Endometrial microvascular endothelial cells (primary cell): ENCODE results near the gene KY. TPM values are rescaled to one million over a fixed set of nuclear protein-coding genes. Genes with fewer than 3 reads are reported as not detected.

ENCODE experiments used
- in situ Hi-C: cut with HindIII; loops from 2 replicates; pipeline ENCODE4 v1.10.0; 2017; ENCODE audit warnings: low sequenced_read_pairs, low pct_unique_long_range_greater_than_20kb; ENCODE audit errors: inconsistent ontology term
- total RNA-seq: library from RNA; depleted of rRNA; stranded (reverse); fragments of >200 nt; gene quantifications from one replicate; pipeline ENCODE4 v1.2.3, GENCODE V29; 2015; ENCODE audit errors: inconsistent ontology term

KY gene
- total RNA-seq, 1 donor from 2014 or later: not detected

- in situ Hi-C loops: no loop called here
Measured at GRCh38 chr3:134625885-134626741, 24.7 kb downstream of the KY start.

GRCh38 chr3:134625462-134625861 lies 25.4 kb downstream of the KY start:
- in situ Hi-C loops: no loop called here

GRCh38 chr3:134624537-134625287 lies 26.1 kb downstream of the KY start:
- in situ Hi-C loops: no loop called here

- in situ Hi-C loops: no loop called here
Measured at GRCh38 chr3:134623615-134624245, 27.1 kb downstream of the KY start.

GRCh38 chr3:134622806-134623365 lies 27.9 kb downstream of the KY start:
- in situ Hi-C loops: no loop called here

- in situ Hi-C loops: no loop called here
Measured at GRCh38 chr3:134621854-134622253, 29.0 kb downstream of the KY start.

GRCh38 chr3:134620476-134621115 lies 30.2 kb downstream of the KY start:
- in situ Hi-C loops: no loop called here

- in situ Hi-C loops: no loop called here
Measured at GRCh38 chr3:134619884-134620445, 30.9 kb downstream of the KY start.

GRCh38 chr3:134619301-134619615 lies 31.6 kb downstream of the KY start:
- in situ Hi-C loops: no loop called here

- in situ Hi-C loops: no loop called here
Measured at GRCh38 chr3:134618478-134619300, 32.1 kb downstream of the KY start.

- in situ Hi-C loops: no loop called here
Measured at GRCh38 chr3:134617608-134618477, 33.0 kb downstream of the KY start.

GRCh38 chr3:134615743-134616142 lies 35.1 kb downstream of the KY start:
- in situ Hi-C loops: no loop called here

GRCh38 chr3:134614955-134615354 lies 35.9 kb downstream of the KY start:
- in situ Hi-C loops: no loop called here

GRCh38 chr3:134613006-134613520 lies 37.8 kb downstream of the KY start:
- in situ Hi-C loops: no loop called here

- in situ Hi-C loops: no loop called here
Measured at GRCh38 chr3:134611516-134611915, 39.3 kb downstream of the KY start.

- in situ Hi-C loops: no loop called here
Measured at GRCh38 chr3:134610432-134611385, 40.1 kb downstream of the KY start.
